GM18951 (cell line): ENCODE measurements around the gene NLRP14.

ENCODE experiments used
- POLR2A ChIP-seq: IDR thresholded peaks from 4 replicates; pipeline ENCODE4 v1.6.1; 2011; ENCODE audit warnings: mild to moderate bottlenecking; ENCODE audit not compliant: insufficient read length, insufficient read depth; ENCODE audit errors: extremely low read depth
- in situ Hi-C: fragments of 300-500 bp; cut with MboI; formaldehyde crosslinking; loops from one replicate; pipeline ENCODE4 v1.12.0; 2022; ENCODE audit warnings: low sequenced_read_pairs, mixed read lengths, inconsistent platforms; ENCODE audit not compliant: unreplicated experiment

NLRP14 gene

DNA sequence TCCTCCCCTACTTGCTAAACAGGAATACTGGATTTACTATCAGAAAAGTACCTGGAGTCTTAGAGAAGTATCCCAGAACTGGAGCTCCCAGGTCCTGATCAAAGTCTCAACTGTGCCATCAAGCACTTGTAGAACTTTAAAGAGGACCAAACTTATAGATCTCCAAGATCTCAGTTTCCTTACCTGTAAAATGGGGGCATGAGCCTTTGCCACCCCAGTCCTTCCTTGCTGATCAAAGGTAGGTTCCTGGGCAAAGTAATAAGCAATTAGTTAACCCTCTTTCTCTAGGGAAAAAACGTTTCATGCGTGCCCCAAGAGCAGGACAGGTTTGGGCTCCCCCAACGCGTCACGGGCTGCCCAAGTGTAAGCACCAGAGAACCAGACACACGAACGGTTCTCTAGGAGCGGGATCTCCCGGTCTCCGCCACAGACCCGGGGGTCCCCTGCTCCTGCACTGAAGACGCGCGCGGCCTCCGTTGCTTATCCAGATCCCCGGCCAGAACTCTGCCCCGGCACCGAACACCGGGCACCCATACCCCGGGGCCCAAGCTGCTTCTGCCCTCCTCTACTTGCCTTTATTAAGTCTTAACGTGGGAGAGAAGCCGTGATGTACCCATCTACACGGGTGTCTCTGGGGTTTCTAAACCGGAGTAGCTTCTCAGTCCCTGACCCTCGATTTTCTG lies 638 bp upstream of the NLRP14 start:
- in situ Hi-C loops: no loop called here
- TF ChIP-seq POLR2A: no peak

DNA sequence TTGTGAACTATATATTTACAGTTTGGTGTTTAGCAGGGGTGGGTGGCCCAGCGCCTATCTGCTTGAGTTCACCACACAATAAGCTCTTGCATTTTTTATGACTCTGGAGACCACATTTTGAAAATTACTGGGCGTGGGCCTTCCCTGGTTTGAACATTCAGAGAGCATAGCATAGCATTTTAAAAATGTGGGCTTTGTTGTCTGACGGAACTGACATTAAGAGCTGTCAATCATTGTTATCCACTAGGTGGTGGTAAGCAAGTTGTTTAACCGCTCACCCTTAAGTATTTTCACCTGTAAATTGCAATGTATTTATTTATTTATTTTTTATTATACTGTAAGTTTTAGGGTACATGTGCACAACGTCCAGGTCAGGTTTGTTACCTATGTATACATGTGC lies 1.0 kb downstream of the NLRP14 start:
- in situ Hi-C loops: no loop called here
- no peak for TF ChIP-seq POLR2A

DNA sequence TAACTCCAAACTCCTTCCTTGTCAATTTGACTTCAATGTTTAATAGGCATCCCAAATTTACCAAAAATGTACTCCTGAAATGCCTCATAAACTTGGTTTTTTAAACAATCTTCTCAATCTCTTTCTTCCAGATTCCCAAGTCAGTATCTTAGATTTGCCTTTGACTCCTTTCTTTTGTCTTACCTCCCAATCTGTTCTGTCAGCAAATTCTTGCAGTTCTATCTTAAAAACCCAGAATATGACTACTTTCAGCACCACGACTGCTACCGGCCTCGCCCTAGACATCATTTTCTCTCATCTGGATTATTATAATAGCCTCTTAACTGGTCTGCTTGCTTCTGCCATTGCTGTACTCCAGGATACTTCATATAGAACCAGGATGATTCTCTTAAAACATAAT lies 7.9 kb downstream of the NLRP14 start:
- in situ Hi-C loops: no loop called here
- TF ChIP-seq POLR2A: no peak

DNA sequence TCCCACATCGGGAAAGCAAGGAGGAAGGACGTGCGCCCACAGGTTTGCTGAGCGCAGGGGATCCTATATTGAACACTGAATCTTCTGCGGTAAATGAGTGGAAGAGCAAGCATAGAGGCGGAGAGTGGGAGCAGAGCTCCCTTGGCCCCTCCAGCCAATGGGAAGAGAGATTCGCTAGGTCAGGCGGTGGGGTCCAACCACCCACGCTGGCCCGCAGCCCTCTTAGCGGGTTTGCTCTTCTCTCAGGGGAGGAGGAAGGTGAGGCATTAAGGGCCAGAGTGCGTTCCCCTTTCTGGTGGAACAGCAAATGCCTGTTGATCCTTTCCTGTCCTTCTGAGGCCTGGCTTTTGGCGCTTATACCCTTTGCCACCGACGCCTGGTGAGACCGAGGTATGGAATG lies 10.6 kb downstream of the NLRP14 start:
- in situ Hi-C loops: no loop called here
- TF ChIP-seq POLR2A: no peak

DNA sequence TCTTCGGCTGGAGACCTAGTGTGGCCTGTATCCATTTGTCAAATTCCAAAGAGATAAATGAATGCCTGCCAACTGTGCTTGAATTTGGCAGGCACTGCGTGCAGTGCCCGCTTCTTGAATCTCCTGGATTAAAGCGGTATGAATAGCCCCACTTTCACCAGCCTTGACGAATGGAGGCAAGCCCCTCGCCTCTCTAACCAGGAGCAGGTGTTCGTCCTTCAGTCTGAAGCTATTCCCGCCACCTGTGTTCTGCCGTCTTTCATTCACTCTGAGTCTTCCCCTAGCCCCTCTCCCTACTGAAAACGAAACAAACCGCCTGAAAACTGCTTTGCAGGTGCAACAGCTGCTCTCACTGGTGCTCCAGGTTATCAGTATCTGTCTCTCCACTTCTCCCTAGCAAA lies 11.2 kb downstream of the NLRP14 start:
- in situ Hi-C loops: no loop called here
- TF ChIP-seq POLR2A: no peak

DNA sequence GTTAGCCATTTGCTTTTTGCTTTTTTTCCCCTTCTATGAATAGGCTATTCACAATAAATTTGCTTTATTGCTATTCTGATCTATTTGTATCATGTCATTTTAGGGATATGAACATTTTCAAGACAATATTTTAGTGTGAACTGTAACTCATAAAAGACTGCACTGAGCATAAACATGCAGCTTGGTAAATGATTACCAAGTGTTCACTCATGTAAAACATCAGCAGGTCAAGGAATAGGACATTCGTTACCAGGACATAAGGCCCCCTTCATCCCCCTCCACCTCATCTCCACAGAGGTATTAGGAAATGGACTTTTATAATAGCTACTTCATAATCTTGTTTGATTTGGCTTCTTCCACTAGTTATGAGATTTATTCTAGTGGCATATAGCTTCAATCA lies 12.4 kb downstream of the NLRP14 start:
- in situ Hi-C loops: no loop called here
- no peak for TF ChIP-seq POLR2A

DNA sequence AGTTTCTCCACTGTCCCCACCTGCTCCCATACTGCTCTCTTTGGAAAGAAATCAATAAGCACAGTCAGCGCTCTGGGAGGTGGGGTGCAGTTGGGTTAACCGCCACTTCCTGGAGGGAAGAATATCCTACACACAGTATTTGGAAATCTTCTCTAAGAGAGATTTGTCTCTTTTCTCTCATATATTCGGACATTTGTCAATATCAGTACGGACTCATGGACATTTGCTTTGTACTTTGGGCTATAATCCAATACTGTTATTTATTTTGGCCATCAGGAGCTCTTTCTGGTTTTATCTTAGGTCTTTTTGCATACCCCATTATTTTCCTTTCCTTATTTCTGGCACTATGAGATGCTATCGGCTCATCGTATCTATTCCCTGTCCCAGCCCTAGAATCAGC lies 13.7 kb downstream of the NLRP14 start:
- TF ChIP-seq POLR2A: no peak
- in situ Hi-C loops: no loop called here

DNA sequence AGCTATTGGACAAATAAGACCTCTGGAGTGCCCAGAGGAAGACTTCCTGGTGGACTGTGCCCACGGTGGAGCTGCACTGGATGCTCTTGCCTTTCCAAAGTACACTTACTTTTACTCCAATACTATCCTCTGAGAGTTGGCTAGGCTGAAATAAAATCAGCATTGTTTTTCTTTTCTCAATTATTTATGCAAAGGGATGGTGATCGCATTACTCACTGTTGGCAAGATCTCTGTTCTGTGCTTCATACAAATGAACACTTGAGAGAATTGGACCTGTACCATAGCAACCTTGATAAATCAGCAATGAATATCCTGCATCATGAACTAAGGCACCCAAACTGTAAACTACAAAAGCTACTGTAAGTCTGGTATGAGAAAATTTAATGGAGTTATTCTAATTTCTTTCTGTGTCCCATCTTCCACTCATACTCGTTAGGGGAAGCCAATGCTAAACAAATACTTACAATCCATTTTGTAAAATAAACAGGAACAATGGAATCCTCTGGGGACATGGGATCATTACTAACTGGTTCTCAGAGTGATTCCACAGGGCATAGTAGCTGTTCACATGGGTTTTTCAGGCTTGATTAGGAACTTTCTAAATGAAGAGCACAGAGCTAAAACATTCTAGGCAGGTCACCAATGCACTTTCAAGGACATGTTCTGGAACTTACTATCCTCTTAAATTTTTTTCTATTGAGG lies 26.3 kb downstream of the NLRP14 start:
- in situ Hi-C loops: no loop called here
- TF ChIP-seq POLR2A: no peak

DNA sequence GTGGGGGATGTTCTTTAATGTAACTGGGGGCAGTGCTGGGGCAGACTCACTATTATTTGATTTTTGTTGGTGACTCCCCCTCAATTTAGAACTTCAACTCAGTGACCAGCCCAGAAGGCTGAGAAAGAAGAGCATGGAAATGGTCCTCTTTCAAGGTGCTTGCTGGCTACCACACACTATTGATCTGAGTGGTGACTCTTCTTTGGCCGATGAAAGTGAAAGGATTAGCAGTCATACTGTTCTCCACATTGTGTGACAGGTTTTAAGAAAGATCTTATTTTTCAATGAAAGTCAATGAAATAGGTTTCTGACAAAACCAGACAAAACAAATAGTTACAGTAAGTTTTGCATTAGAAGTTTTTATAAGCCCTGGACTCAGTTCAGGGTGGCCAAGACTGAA lies 29.9 kb downstream of the NLRP14 start:
- no peak for TF ChIP-seq POLR2A
- in situ Hi-C loops: no loop called here

DNA sequence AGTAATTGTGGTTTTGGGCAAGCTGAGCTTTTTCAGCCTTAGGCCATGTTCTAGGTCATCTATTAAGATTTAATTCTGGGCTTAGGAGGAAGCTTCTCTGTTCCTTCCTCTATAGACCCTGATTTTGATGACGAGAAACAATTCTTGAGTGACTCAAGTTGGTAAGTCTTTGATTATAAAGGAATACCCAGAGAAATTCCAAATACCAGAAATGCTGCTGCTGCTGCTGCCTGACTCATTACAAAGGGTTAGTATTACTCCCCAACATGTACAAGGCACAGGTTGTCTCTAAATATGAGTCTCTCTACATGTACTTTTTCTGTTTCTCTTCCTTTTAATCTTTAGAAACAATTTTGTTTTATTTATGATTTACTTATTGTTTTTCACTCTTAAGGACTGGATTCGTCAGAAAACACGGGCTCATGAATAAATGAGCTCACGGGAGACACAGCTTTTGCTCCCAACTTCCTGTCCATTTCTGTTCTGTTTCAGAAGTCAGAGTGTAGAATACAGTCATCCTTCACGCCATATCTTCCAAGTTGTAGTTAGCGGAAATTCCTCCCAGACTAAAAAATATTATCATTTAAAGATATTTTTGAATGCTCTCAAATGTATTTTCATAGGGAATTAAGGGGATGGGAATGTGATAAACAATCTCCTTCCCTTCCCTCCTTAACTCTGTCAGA lies 36.7 kb downstream of the NLRP14 start:
- TF ChIP-seq POLR2A: no peak
- in situ Hi-C loops: no loop called here

DNA sequence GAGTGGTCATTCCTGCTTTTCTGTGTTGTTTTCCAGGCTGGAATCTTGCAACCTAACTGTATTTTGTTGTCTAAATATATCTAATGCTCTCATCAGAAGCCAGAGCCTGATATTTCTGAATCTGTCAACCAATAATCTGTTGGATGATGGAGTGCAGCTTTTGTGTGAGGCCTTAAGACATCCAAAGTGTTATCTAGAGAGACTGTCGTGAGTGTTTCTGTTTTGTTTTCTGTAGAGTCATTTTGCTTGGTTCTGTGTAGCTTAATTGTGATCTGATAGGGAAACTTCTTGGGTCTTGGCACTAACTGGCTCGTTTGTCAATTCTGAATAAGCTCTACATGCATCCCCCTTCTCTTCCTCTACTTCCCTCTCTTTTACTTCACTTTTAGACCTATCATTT lies 37.4 kb downstream of the NLRP14 start:
- in situ Hi-C loops: no loop called here
- TF ChIP-seq POLR2A: no peak

DNA sequence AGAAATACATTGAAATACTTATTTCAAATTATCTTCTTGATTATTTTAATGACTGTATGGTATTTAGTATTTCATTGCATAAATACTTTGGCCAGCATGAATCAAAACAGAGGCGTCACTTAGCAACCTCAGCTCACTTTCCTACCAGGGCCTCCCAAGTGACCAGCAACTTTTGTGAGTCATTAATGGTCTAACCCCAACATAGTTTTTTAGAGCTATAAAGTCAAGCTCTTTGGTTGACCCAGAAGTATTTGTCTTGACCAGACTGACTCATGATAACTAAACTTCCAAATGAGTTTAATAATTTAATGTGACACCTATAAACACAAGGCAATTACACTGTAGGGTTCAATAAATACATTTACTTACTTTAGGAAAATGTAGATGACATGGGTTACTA lies 40.6 kb downstream of the NLRP14 start:
- TF ChIP-seq POLR2A: no peak
- in situ Hi-C loops: no loop called here

DNA sequence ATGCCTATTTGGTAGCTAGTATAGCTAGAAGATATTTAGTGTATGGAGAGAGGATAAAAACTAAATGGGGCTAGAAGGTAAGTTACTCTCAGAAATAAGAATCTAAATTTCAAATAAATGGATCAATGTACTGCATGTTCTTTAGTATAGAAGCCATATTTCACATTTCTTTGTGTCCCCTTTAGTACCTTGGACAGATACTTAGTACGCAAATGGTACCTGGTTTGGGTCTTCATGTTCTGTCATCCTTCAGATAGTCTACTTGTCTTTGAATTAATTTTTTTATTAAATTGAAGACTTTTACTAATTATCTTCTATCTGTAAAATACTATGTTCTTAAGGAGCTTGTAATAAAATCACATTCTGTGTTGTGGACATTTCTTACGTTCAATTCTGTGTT lies 42.3 kb downstream of the NLRP14 start:
- in situ Hi-C loops: no loop called here
- no peak for TF ChIP-seq POLR2A
